ENCODE data around the gene KRTAP5-9. TPM values are rescaled to one million over a fixed set of nuclear protein-coding genes. Genes with fewer than 3 reads are reported as not detected.
"Not testable (repeated sequence)": the region's sequence is repeated elsewhere in the genome, so short reads cannot be mapped to it uniquely, and the experiment has no call there.

The KRTAP5-9 gene
- total RNA-seq, 1 donor from 2014 or later: not detected

DNA sequence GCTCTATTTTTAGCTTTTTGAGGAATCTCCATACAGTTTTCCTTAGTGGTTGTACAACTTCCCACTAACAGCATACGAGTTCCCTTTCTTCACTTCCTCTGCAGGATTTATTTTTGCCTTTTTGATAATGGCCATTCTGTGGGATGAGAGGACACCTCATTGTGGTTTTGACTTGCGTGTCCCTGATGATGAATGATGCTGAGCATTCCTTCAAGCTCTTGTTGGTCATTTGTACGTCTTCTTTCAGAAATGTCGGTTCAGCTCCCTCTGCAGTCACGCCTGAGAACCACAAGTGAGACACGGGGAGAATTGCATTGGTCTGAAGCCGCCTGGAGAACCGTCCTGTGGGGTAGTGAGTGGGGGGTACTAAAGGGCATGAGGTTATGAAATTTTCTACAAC is 15.2 kb downstream of the KRTAP5-9 start:
- intact Hi-C loops (cut with DNase I): no loop called here

DNA sequence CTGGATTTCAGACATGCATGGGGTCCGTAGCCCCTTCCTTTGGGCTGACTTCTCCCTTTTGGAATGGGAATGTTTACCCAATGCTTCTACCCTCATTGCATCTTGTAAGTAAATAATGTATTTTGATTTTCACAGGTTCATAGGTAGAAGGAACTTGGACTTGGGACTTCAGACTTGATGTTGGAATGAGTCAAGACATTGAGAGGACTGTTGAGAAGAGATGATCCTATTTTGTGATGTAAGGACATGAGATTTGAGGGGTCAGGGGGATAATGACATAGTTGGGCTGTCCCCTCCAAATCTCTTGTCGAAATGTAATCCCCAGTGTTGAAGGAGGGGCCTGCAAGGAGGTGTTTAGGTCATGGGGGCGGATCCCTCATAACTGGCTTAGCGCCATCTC is 16.2 kb downstream of the KRTAP5-9 start:
- no peak overlapping the region for H3K27ac ChIP-seq

More for the DNA sequence above, 15.2 kb downstream of the KRTAP5-9 start:
- ATAC-seq: peak in 1 of 2 donors; percentile 36
- Histone ChIP-seq H3K4me3 (no peak overlapping the region), H3K36me3 (no peaks in the 10 kb centered on the region), H3K27ac (no peak overlapping the region), H3K27me3 (ENCODE audit: low read depth) (no peaks in the 10 kb centered on the region), H3K4me1 (no peaks in the 10 kb centered on the region), H3K9me3 (no peaks in the 10 kb centered on the region)
- TF ChIP-seq, protein P1, sequence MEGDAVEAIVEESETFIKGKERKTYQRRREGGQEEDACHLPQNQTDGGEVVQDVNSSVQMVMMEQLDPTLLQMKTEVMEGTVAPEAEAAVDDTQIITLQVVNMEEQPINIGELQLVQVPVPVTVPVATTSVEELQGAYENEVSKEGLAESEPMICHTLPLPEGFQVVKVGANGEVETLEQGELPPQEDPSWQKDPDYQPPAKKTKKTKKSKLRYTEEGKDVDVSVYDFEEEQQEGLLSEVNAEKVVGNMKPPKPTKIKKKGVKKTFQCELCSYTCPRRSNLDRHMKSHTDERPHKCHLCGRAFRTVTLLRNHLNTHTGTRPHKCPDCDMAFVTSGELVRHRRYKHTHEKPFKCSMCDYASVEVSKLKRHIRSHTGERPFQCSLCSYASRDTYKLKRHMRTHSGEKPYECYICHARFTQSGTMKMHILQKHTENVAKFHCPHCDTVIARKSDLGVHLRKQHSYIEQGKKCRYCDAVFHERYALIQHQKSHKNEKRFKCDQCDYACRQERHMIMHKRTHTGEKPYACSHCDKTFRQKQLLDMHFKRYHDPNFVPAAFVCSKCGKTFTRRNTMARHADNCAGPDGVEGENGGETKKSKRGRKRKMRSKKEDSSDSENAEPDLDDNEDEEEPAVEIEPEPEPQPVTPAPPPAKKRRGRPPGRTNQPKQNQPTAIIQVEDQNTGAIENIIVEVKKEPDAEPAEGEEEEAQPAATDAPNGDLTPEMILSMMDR (IDR thresholded peaks at IDR 0.05): no peak
- DNase-seq: no peak

DNA sequence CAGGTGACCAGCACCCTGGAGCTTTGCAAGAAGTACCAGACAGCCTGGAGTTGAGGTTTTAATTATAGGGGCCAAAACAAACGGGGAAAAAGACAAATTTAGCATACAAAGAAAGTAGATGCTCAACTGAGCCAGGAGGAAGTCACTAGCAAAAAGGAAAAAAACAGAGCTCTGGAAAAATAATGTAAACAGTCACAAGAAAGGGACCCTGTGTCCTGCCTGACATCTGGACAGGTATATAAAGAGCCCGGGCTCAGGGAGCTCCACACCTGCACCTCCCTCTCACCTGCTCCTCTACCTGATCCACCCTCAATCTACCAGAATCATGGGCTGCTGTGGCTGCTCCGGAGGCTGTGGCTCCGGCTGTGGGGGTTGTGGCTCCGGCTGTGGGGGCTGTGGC is 17.0 kb downstream of the KRTAP5-9 start, which contains the start of gene KRTAP5-10:
Gene KRTAP5-10, plus strand, starts transcription at position 301 of the 400 bp plus-strand sequence. Its CDS starts 25 bp downstream, at position 326.
- Histone ChIP-seq H3K4me1 (no peaks in the 10 kb centered on the region), H3K27ac (no peak within 1 kb of the TSS), H3K36me3 (no peaks in the 10 kb centered on the region), H3K27me3 (ENCODE audit: low read depth) (no peaks in the 10 kb centered on the region), H3K9me3 (no peaks in the 10 kb centered on the region), H3K4me3 (no peak within 1 kb of the TSS)
- ATAC-seq: no peak
- intact Hi-C loops (cut with DNase I): no loop called here
- no peak for DNase-seq
- TF ChIP-seq, protein P1 (IDR thresholded peaks at IDR 0.05): no peak

More for the DNA sequence above, 16.2 kb downstream of the KRTAP5-9 start:
- DNase-seq (no peak), ATAC-seq (no peak)
- no peaks in the 10 kb centered on the region for H3K36me3 ChIP-seq
- H3K9me3 ChIP-seq: no peaks in the 10 kb centered on the region
- TF ChIP-seq, protein P1 (IDR thresholded peaks at IDR 0.05): no peak
- no peaks in the 10 kb centered on the region for H3K27me3 ChIP-seq (ENCODE audit: low read depth)
- intact Hi-C loops (cut with DNase I): no loop called here
- H3K4me3 ChIP-seq: no peak overlapping the region
- H3K4me1 ChIP-seq: no peaks in the 10 kb centered on the region

DNA sequence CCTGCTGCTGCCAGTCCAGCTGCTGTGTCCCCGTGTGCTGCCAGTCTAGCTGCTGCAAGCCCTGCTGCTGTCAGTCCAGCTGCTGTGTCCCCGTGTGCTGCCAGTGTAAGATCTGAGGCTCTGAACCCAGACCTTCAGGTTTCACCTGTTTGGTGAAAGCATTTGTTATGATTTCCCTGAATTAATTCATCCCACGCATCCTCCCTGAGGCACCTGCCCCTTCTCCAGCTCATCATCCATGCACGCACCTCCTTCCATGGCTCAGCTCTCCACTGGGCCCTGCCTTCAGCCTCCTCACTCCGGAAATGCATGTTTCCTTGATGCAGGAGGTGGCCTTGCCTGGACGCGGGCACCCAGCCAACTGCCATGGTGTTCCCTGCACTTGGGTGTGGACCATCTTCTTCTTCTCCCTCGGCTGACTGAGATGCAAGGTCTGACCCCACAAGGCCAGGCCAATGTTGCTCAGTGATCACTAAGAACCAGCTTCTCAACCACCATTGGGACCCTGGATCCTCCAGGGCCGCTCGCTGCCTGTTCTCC is 17.9 kb downstream of the KRTAP5-9 start:
- intact Hi-C loops (cut with DNase I): no loop called here
- no peaks in the 10 kb centered on the region for H3K4me1 ChIP-seq
- H3K4me3 ChIP-seq: no peak overlapping the region
- TF ChIP-seq, protein P1 (IDR thresholded peaks at IDR 0.05): no peak
- no peak for ATAC-seq
- H3K9me3 ChIP-seq: no peaks in the 10 kb centered on the region
- DNase-seq: no peak
- H3K36me3 ChIP-seq: no peaks in the 10 kb centered on the region
- no peaks in the 10 kb centered on the region for H3K27me3 ChIP-seq (ENCODE audit: low read depth)
- no peak overlapping the region for H3K27ac ChIP-seq

DNA sequence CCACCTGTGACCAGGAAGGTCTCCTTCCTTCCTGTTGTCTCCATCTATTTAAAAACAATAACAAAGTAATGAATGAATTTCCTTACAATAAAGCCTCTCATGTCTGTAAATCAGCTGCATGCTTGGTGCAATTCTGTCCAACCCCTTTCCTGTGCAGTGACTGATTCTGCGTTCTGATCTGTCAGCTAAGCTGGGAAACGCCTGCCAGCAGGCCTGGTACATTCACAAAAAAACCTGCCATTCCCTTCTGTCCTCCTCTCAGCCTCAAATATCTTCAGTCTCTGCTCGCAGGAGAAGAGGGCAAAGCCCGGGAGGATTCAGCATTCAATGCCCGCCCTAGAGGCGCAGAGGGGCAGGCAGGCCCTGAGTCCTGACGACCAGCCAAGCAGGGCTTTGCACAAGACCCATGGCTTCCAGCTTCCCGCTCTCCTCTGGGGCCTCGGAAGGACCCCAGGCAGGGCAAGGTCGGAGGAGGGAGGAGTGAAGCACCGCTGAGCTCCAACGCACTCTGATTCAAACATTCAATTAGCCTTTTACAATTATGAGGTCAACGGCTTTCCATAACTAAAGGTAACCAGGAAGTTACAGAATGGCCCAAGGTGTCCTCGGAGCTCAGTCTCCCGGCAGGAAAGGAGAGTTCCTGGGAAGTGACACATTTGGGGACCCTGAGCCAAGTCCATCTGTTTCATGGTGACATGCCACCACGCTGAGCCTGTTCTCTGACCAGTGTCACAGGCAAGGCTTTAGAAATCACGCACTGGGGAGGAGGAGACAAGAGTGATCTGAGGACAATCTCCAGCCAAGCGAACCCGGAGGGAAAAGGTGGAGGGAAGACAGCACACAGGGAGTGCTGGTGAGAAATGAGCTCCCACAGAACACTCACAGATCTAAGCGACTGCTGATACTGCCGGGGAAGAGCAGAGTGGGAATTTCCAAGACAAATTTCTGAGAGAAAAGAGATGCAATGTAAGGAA is 18.7 kb downstream of the KRTAP5-9 start:
- ATAC-seq; DNase-seq; intact Hi-C loops (cut with DNase I): not testable (repeated sequence)

DNA sequence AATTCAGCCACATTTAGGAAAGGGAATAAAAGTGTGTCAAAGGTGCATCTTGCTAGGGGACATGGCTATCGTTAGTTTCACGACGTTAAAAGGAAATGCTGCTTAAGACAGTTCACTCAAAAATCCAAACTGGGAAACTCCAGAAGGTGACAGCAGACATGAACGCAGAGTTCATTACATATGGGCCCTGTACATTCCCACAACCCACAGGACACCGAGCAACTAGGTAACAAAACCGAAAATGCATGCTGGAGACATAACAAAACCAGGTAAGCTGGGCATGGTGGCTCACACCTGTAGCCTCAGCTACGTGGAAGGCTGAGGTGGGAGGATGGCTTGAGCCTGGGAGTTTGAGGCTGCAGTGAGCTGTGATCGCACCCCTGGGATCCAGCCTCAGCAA is 19.4 kb downstream of the KRTAP5-9 start:
- intact Hi-C loops (cut with DNase I); H3K4me1 ChIP-seq; H3K27me3 ChIP-seq (ENCODE audit: low read depth); H3K4me3 ChIP-seq; H3K36me3 ChIP-seq; DNase-seq; H3K9me3 ChIP-seq; ATAC-seq; H3K27ac ChIP-seq: not testable (repeated sequence)

More for the DNA sequence above, 18.7 kb downstream of the KRTAP5-9 start:
- H3K27ac ChIP-seq; H3K4me1 ChIP-seq; H3K4me3 ChIP-seq; H3K27me3 ChIP-seq (ENCODE audit: low read depth); H3K36me3 ChIP-seq; H3K9me3 ChIP-seq: not testable (repeated sequence)

All from lower lobe of right lung (tissue), 2 donors.